NCI-H2227 (cell line): Measurements from ENCODE around the gene TM2D3.
A peak's percentile ranks its signal among the peaks of the same experiment; 100 is the strongest.

Source experiments
- DNase-seq: peaks from one replicate; lab custom pipeline; 2025; ENCODE audit not compliant: unreplicated experiment; lab: John Stamatoyannopoulos, UW

The TM2D3 gene

DNA sequence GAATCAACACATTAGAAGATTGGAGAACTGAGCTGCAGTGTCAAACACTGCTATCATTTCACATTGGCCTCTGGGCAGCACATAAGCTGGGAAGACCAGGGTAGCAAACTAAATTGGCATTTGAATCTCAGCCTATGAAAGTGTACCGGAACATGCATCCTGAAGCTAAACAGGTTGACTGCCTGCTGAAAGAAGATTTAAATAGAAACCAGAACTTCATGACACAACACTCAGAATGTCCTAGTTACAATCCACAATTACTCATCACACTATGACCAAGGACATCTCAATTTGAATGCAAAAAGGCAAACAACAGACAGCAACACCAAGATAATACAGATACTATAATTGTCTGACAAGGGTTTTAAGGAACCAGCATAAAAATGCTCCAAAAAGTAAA is 26.2 kb downstream of the TM2D3 start:
- DNase-seq: no peak

DNA sequence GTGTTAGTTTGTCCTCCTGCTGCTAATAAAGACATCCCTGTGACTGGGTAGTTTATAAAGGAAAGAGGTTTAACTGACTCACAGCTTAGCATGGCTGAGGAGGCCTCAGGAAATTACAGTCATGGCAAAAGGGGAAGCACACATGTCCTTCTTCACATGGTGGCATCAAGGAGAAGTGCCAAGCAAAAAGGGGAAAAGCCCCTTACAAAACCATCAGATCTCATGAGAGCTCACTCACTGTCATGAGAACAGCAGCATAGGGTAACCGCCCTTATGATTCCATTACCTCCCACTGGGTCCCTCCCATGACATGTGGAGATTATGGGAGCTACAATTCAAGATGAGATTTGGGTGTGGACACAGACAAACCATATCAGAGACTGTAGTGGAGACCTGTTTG is 27.0 kb downstream of the TM2D3 start:
- DNase-seq: no peak

- DNase-seq: no peak
These were observed 28.5 kb downstream of the TM2D3 start for GRCh38 chr15:101623367-101624304.

DNA sequence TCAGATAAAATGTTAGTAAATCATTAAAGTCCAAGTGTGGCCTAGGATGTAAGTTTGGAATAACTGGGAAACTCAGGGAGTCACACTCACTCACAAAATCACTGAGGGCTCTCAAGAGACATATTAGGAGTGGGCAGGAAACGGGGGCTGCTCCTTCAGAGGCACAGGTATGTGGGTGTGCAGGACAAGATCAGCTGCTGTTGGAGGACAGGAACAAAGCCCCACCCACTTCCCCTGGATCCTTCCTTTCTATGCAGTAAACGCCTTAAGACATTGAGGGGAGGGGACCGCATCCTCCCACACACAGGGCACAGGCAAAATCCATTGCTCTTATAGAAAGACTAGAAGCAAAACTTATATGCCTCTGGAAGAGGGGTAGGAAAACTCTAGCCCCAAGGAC is 30.2 kb downstream of the TM2D3 start:
- DNase-seq: no peak

DNA sequence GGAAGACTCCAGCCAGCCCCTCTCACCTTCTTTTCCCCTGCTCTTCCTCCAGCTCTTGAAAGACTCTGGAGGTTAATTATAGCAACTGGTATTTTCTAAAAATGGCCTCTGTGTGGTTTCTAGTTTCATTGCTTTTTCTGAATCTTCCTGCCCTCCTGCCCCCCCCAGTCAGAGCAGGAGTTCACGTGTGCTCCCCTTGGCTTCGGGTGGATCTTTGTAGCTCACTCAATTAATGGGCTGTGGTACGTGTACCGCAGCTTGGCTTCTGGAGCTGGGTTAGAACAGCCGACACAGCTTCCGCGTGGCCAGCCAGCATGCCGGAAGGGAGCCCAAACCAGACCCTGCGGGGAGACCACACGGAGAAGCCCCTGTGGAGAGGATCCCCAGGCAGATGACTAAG is 31.5 kb downstream of the TM2D3 start:
- DNase-seq: no peak

GRCh38 chr15:101619615-101619865 is 32.6 kb downstream of the TM2D3 start:
- DNase-seq: no peak

- DNase-seq: no peak
These were observed 33.1 kb downstream of the TM2D3 start for GRCh38 chr15:101618851-101619614.

GRCh38 chr15:101618076-101618475 is 34.1 kb downstream of the TM2D3 start:
- DNase-seq: no peak

- no peak for DNase-seq
These were observed 34.7 kb downstream of the TM2D3 start for GRCh38 chr15:101617390-101617965.

- DNase-seq: peak; percentile 38
These were observed 36.0 kb downstream of the TM2D3 start for GRCh38 chr15:101615986-101616848.

- no peak for DNase-seq
These were observed 36.7 kb downstream of the TM2D3 start for GRCh38 chr15:101615414-101615985.

- DNase-seq: no peak
These were observed 37.4 kb downstream of the TM2D3 start for GRCh38 chr15:101614761-101615160.

DNA sequence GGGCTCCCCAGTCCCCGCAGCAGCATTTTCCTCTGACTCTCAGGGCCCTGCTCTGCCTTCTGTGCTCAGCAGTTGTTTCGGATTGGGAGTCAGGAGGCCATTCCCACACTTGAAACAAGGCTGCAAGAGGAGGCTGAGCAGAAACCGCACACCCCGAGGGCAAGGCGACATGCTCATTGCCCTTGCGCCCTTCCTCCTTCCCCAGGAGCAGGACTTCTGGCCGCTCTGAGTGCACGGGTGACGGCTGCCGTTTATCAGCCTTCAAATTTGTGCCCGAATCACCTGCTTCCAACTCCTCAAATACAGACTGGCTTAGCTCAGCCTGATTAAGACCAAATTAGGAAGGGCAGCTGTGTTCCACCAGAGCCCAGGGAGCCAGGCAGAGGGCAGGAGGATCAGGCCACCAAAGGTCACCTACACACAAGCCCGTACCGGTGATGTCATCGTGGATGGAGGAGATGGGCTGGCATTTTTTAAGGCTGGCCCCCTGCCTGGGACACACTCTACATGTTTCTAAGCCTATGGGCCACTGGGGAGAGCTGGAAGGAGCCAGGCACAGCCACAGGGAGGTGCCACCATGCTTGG is 38.1 kb downstream of the TM2D3 start:
- no peak for DNase-seq

- no peak for DNase-seq
These were observed 38.8 kb downstream of the TM2D3 start for GRCh38 chr15:101613130-101614000.

- no peak for DNase-seq
These were observed 39.5 kb downstream of the TM2D3 start for GRCh38 chr15:101612676-101613075.

- no peak for DNase-seq
These were observed 40.4 kb downstream of the TM2D3 start for GRCh38 chr15:101611580-101612299.

DNA sequence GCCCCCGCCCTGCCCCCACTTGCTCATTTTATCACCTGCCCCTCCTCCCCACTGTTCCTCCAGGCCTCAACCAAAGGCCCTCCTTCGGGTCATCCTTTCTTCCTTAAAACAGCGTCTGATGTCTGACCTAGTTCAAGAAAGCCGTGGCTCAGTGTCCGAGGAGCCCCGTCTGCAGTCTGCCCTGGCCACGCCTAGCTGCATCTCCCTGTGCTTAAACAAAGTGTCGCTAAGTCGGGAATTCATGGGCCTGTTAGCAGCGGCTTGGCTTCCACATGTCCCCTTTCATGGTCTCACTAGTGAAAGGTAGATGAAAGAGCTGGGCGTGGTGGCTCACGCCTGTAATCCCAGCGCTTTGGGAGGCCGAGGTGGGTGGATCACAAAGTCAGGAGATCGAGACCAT is 41.2 kb downstream of the TM2D3 start:
- no peak for DNase-seq

GRCh38 chr15:101610611-101611000 is 41.6 kb downstream of the TM2D3 start:
- no peak for DNase-seq
